HepG2 (cell line): ENCODE results near the gene NKX1-1.

Experiments used
- HDAC2 ChIP-seq: sonication (generic); formaldehyde crosslinking; IDR thresholded peaks from 2 replicates; pipeline ENCODE4 v1.4.0; 2020; ENCODE audit warnings: missing genetic modification reagents
- SMARCC2 ChIP-seq: fragments of 450-650 bp; IDR thresholded peaks from 2 replicates; pipeline ENCODE4 v1.6.1; 2017; ENCODE audit warnings: antibody characterized with exemption, mild to moderate bottlenecking

DNA sequence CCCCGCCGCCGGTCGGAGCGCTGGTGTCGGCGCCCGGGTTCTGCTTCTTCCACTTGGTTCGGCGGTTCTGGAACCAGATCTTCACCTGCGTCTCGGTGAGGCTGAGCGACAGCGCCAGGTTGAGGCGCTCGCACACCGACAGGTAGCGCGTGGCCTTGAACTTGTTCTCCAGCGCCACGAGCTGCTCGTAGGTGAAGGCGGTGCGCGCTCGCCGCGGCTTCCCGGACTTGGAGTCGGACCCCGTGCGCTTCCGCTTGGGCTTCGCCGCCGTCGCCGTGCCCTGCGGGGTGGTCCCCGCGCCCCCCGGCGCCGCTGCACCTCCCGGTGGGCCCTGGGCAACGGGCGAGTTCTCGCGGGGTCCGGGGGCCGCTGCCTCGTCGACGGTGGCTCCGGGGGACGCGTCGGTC, 3.1 kb downstream of the NKX1-1 start:
- TF ChIP-seq SMARCC2 (no peak), HDAC2 (no peak)
